ENCODE results near the gene CD7.

CD7 gene

GRCh38 chr17:82316651-82317393 lies 586 bp downstream of the CD7 start:
- TF ChIP-seq GATA2 (IDR thresholded peaks at IDR 0.05; ENCODE audit: low read depth, low read length) (no peak), GATA3 (IDR thresholded peaks at IDR 0.05; ENCODE audit: low read depth, low read length) (no peak)

- no peak for TF ChIP-seq GATA3 (IDR thresholded peaks at IDR 0.05; ENCODE audit: low read depth, low read length)
- no peak for TF ChIP-seq GATA2 (IDR thresholded peaks at IDR 0.05; ENCODE audit: low read depth, low read length)
Measured at GRCh38 chr17:82315703-82316358, 1.6 kb downstream of the CD7 start.

GRCh38 chr17:82314727-82315605 lies 2.4 kb downstream of the CD7 start:
- TF ChIP-seq GATA2 (IDR thresholded peaks at IDR 0.05; ENCODE audit: low read depth, low read length) (no peak), GATA3 (IDR thresholded peaks at IDR 0.05; ENCODE audit: low read depth, low read length) (no peak)

GRCh38 chr17:82314012-82314726 lies 3.2 kb downstream of the CD7 start:
- TF ChIP-seq GATA2 (IDR thresholded peaks at IDR 0.05; ENCODE audit: low read depth, low read length) (no peak), GATA3 (IDR thresholded peaks at IDR 0.05; ENCODE audit: low read depth, low read length) (no peak)

- no peak for TF ChIP-seq GATA3 (IDR thresholded peaks at IDR 0.05; ENCODE audit: low read depth, low read length)
- TF ChIP-seq GATA2 (IDR thresholded peaks at IDR 0.05; ENCODE audit: low read depth, low read length): no peak
Measured at GRCh38 chr17:82313195-82314011, 4.0 kb downstream of the CD7 start.

- no peak for TF ChIP-seq GATA2 (IDR thresholded peaks at IDR 0.05; ENCODE audit: low read depth, low read length)
Measured at GRCh38 chr17:82311971-82312370, 5.4 kb downstream of the CD7 start.

- TF ChIP-seq GATA2 (IDR thresholded peaks at IDR 0.05; ENCODE audit: low read depth, low read length) (no peak), GATA3 (IDR thresholded peaks at IDR 0.05; ENCODE audit: low read depth, low read length) (no peak)
Measured at GRCh38 chr17:82310877-82311276, 6.5 kb downstream of the CD7 start.

- TF ChIP-seq GATA2 (IDR thresholded peaks at IDR 0.05; ENCODE audit: low read depth, low read length): no peak
- TF ChIP-seq GATA3 (IDR thresholded peaks at IDR 0.05; ENCODE audit: low read depth, low read length): no peak
Measured at GRCh38 chr17:82309656-82310570, 7.5 kb downstream of the CD7 start.

GRCh38 chr17:82305727-82306300 lies 11.6 kb downstream of the CD7 start:
- no peak for TF ChIP-seq GATA3 (IDR thresholded peaks at IDR 0.05; ENCODE audit: low read depth, low read length)
- no peak for TF ChIP-seq GATA2 (IDR thresholded peaks at IDR 0.05; ENCODE audit: low read depth, low read length)

- TF ChIP-seq GATA2 (IDR thresholded peaks at IDR 0.05; ENCODE audit: low read depth, low read length): no peak
Measured at GRCh38 chr17:82304826-82305726, 12.3 kb downstream of the CD7 start.

Data from SH-SY5Y (cell line).